HepG2 (cell line): ENCODE results near the gene NOSIP. TPM values are rescaled to one million over a fixed set of nuclear protein-coding genes. Genes with fewer than 3 reads are reported as not detected.

Source experiments
- ATF1 ChIP-seq: IDR thresholded peaks from 2 replicates; pipeline ENCODE4 v1.6.1; 2016; ENCODE audit warnings: mild to moderate bottlenecking, control low read depth
- FOXA3 ChIP-seq: IDR thresholded peaks from 2 replicates; pipeline ENCODE4 v1.6.1; 2016; ENCODE audit warnings: missing genetic modification reagents, missing compliant biosample characterization
- HDAC1 ChIP-seq: sonication (generic); formaldehyde crosslinking; IDR thresholded peaks from 2 replicates; pipeline ENCODE4 v1.5.1; 2020; ENCODE audit warnings: mild to moderate bottlenecking, missing genetic modification reagents
- KLF11 ChIP-seq: IDR thresholded peaks from 2 replicates; pipeline ENCODE4 v1.6.1; 2016; ENCODE audit warnings: missing compliant biosample characterization
- MAFG ChIP-seq: sonication (generic); formaldehyde crosslinking; IDR thresholded peaks from 2 replicates; pipeline ENCODE4 v1.5.1; 2020; ENCODE audit warnings: mild to moderate bottlenecking, missing genetic modification reagents
- NONO ChIP-seq, 2 experiments: fragments of 450-650 bp in 1 of 2; sonication (generic) in 1 of 2; formaldehyde crosslinking in 1 of 2; IDR thresholded peaks in 1 of 2; conservative IDR thresholded peaks in 1 of 2; 2 replicates each; pipeline versions ENCODE4 v1.6.1 to v1.8.0; 2017 to 2022; ENCODE audit warnings: mild to moderate bottlenecking in 1 of 2, missing genetic modification reagents in 1 of 2, moderate library complexity in 1 of 2
- PTBP1 ChIP-seq: fragments of 200-400 bp; formaldehyde crosslinking; IDR thresholded peaks from 2 replicates; pipeline ENCODE4 v1.6.1; 2018; ENCODE audit warnings: low read length, low read depth; ENCODE audit not compliant: poor library complexity, severe bottlenecking
- SMAD1 ChIP-seq: sonication (generic); formaldehyde crosslinking; IDR thresholded peaks from 2 replicates; pipeline ENCODE4 v1.4.0; 2020; ENCODE audit warnings: missing genetic modification reagents, low read depth, mild to moderate bottlenecking, borderline replicate concordance
- SNAPC2 ChIP-seq: sonication (generic); formaldehyde crosslinking; IDR thresholded peaks from 2 replicates; pipeline ENCODE4 v1.8.1; 2022; ENCODE audit warnings: mild to moderate bottlenecking, missing genetic modification reagents
- ZFX ChIP-seq: sonication (generic); formaldehyde crosslinking; IDR thresholded peaks from 2 replicates; pipeline ENCODE4 v1.4.0; 2020; ENCODE audit warnings: mild to moderate bottlenecking, low read depth, missing genetic modification reagents, moderate library complexity
- ZNF282 ChIP-seq: fragments of 450-650 bp; IDR thresholded peaks from 2 replicates; pipeline ENCODE4 v1.6.1; 2018; ENCODE audit not compliant: partially characterized antibody
- ZNF407 ChIP-seq: sonication (generic); formaldehyde crosslinking; IDR thresholded peaks from one replicate; pipeline ENCODE4 v1.5.1; 2020; ENCODE audit warnings: mild to moderate bottlenecking, missing genetic modification reagents; ENCODE audit errors: not compliant biosample characterization
- ZNF552 ChIP-seq: sonication (generic); formaldehyde crosslinking; IDR thresholded peaks from 2 replicates; pipeline ENCODE4 v1.9.0; 2022; ENCODE audit warnings: missing genetic modification reagents, mild to moderate bottlenecking, borderline replicate concordance
- polyA plus RNA-seq, 8 experiments: library from polyadenylated mRNA; depleted of rRNA in 3 of 8; stranded (reverse) in 7 of 8; unstranded in 1 of 8; fragments of >200 nt; fragmentation: Illumina TruSeq in 4 of 8; extraction: Trizol in 4 of 8; gene quantifications; 2 replicates each; pipeline versions ENCODE4 v1.2.1 to v1.2.3, GENCODE V29; 2011 to 2016; ENCODE audit warnings: low read depth in 4 of 8, missing spikeins in 1 of 8, mixed read lengths in 1 of 8; ENCODE audit not compliant: insufficient read depth in 1 of 8
- total RNA-seq, 5 experiments: library from RNA; depleted of rRNA; stranded (reverse); fragments of >200 nt; fragmentation: Illumina TruSeq; extraction: Trizol; gene quantifications; 2 replicates each; pipeline ENCODE4 v1.2.3, GENCODE V29; 2016; ENCODE audit warnings: low read depth in 1 of 5
- TF ChIP-seq, protein P1 (sequence below): sonication (generic); formaldehyde crosslinking; IDR thresholded peaks from 2 replicates; pipeline ENCODE4 v1.4.0; 2020; ENCODE audit warnings: missing genetic modification reagents
- TF ChIP-seq, protein P2 (sequence below): sonication (generic); formaldehyde crosslinking; IDR thresholded peaks from 2 replicates; pipeline ENCODE4 v1.5.0; 2020; ENCODE audit warnings: missing genetic modification reagents, mild to moderate bottlenecking, borderline replicate concordance

NOSIP gene
- total and polyA plus RNA-seq, 2 of the 13 experiments (the other 11 are each of a cell fraction or from before 2014, with no cell fraction given): 54.3 to 78.0 TPM

GRCh38 chr19:49590071-49590970, 10.0 kb upstream of the NOSIP start (continued):
- TF ChIP-seq ZNF407 (no peak), KLF11 (CRISPR knock-in tag) (no peak), MAFG (CRISPR knock-in tag) (no peak), ZNF552 (no peak), SMAD1 (no peak), SNAPC2 (CRISPR knock-in tag) (peak; percentile 72; the same call in 1 of the 2 replicates), NONO (IDR thresholded peaks at IDR 0.05) (no peak), NONO (CRISPR knock-in tag; conservative IDR thresholded peaks at IDR 0.05) (no peak), ZNF282 (no peak), ATF1 (CRISPR knock-in tag) (no peak), FOXA3 (CRISPR knock-in tag) (peak; percentile 24; the same call in 1 of the 2 replicates), PTBP1 (peak; percentile 46), HDAC1 (CRISPR knock-in tag) (peak; percentile 70; the same call in 1 of the 2 replicates), ZFX (CRISPR knock-in tag) (peak; percentile 97)
- TF ChIP-seq, protein P1, sequence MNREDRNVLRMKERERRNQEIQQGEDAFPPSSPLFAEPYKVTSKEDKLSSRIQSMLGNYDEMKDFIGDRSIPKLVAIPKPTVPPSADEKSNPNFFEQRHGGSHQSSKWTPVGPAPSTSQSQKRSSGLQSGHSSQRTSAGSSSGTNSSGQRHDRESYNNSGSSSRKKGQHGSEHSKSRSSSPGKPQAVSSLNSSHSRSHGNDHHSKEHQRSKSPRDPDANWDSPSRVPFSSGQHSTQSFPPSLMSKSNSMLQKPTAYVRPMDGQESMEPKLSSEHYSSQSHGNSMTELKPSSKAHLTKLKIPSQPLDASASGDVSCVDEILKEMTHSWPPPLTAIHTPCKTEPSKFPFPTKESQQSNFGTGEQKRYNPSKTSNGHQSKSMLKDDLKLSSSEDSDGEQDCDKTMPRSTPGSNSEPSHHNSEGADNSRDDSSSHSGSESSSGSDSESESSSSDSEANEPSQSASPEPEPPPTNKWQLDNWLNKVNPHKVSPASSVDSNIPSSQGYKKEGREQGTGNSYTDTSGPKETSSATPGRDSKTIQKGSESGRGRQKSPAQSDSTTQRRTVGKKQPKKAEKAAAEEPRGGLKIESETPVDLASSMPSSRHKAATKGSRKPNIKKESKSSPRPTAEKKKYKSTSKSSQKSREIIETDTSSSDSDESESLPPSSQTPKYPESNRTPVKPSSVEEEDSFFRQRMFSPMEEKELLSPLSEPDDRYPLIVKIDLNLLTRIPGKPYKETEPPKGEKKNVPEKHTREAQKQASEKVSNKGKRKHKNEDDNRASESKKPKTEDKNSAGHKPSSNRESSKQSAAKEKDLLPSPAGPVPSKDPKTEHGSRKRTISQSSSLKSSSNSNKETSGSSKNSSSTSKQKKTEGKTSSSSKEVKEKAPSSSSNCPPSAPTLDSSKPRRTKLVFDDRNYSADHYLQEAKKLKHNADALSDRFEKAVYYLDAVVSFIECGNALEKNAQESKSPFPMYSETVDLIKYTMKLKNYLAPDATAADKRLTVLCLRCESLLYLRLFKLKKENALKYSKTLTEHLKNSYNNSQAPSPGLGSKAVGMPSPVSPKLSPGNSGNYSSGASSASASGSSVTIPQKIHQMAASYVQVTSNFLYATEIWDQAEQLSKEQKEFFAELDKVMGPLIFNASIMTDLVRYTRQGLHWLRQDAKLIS (CRISPR knock-in tag): peak; percentile 60; the same call in 1 of the 2 replicates
- TF ChIP-seq, protein P2, sequence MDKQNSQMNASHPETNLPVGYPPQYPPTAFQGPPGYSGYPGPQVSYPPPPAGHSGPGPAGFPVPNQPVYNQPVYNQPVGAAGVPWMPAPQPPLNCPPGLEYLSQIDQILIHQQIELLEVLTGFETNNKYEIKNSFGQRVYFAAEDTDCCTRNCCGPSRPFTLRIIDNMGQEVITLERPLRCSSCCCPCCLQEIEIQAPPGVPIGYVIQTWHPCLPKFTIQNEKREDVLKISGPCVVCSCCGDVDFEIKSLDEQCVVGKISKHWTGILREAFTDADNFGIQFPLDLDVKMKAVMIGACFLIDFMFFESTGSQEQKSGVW (CRISPR knock-in tag): no peak
